SK-N-SH (cell line): ENCODE measurements around the gene ENDOV. TPM values are rescaled to one million over a fixed set of nuclear protein-coding genes. Genes with fewer than 3 reads are reported as not detected.

ENCODE experiments used
- CTCF ChIA-PET: fragments of 300-600, 350-600 bp; formaldehyde crosslinking; extraction: SDS; loops from one replicate; lab custom pipeline; 2021; lab: Yijun Ruan, JAX
- POLR2A ChIA-PET: fragments of 350-600 bp; sonication (Branson Sonifier 250); formaldehyde crosslinking; extraction: SDS; loops from one replicate; lab custom pipeline; 2020; ENCODE audit warnings: antibody characterized with exemption, inconsistent platforms; lab: Yijun Ruan, JAX
- DNase-seq: peaks from one replicate; pipeline ENCODE4 v3.0.0; 2012
- H2AFZ ChIP-seq: fragments of 200-600 bp; sonication (generic); 2 replicates; pipeline ENCODE4 v1.8.1; 2016; ENCODE audit warnings: antibody characterized with exemption, mild to moderate bottlenecking, low read depth
- H3F3A ChIP-seq: fragments of 200-600 bp; sonication (generic); replicated peaks from 2 replicates; pipeline ENCODE3; 2016; ENCODE audit warnings: antibody characterized with exemption, mild to moderate bottlenecking; ENCODE audit not compliant: insufficient read depth
- H3K27ac ChIP-seq, 2 experiments: fragments of 200-500 bp in 1 of 2; fragments of 200-600 bp in 1 of 2; sonication (Bioruptor generic) in 1 of 2; sonication (generic), shearing (Covaris generic) in 1 of 2; 2 replicates each; pipeline versions ENCODE4 v1.5.1 to v1.6.1; 2014 to 2016; ENCODE audit warnings: low read depth in 2 of 2, inconsistent platforms in 1 of 2, low read length in 1 of 2, mild to moderate bottlenecking in 1 of 2, mixed read lengths in 1 of 2
- H3K27me3 ChIP-seq: fragments of 200-600 bp; sonication (generic), shearing (Covaris generic); 2 replicates; pipeline ENCODE4 v1.6.1; 2016; ENCODE audit warnings: mixed run types; ENCODE audit not compliant: insufficient read depth
- H3K36me3 ChIP-seq, 2 experiments: fragments of 200-500 bp in 1 of 2; fragments of 200-600 bp in 1 of 2; sonication (Bioruptor generic) in 1 of 2; sonication (generic) in 1 of 2; replicated peaks in 1 of 2; 2 replicates each; pipeline versions ENCODE3 to v1.5.1; 2014 to 2016; ENCODE audit warnings: low read length in 1 of 2, mild to moderate bottlenecking in 1 of 2; ENCODE audit not compliant: insufficient read depth in 2 of 2, control insufficient read depth in 1 of 2
- H3K4me1 ChIP-seq, 2 experiments: fragments of 200-500 bp in 1 of 2; fragments of 200-600 bp in 1 of 2; sonication (Bioruptor generic) in 1 of 2; sonication (generic), shearing (Covaris generic) in 1 of 2; 2 replicates each; pipeline versions ENCODE4 v1.5.1 to v1.6.1; 2014 to 2016; ENCODE audit warnings: low read depth in 1 of 2, low read length in 1 of 2, mixed run types in 1 of 2; ENCODE audit not compliant: insufficient read depth in 2 of 2, control insufficient read depth in 1 of 2
- H3K4me2 ChIP-seq: fragments of 200-600 bp; sonication (generic), shearing (Covaris generic); 2 replicates; pipeline ENCODE4 v1.6.1; 2017; ENCODE audit warnings: mixed run types
- H3K4me3 ChIP-seq, 2 experiments: fragments of 200-500 bp in 1 of 2; fragments of 200-600 bp in 1 of 2; sonication (Bioruptor generic) in 1 of 2; sonication (generic), shearing (Covaris generic) in 1 of 2; 2 replicates each; pipeline versions ENCODE4 v1.5.1 to v1.8.1; 2014 to 2016; ENCODE audit warnings: low read depth in 2 of 2, inconsistent platforms in 1 of 2, low read length in 1 of 2, mild to moderate bottlenecking in 1 of 2, mixed read lengths in 1 of 2, moderate library complexity in 1 of 2
- H3K79me2 ChIP-seq: fragments of 200-600 bp; sonication (generic); 2 replicates; pipeline ENCODE4 v1.8.1; 2017; ENCODE audit warnings: mild to moderate bottlenecking; ENCODE audit not compliant: insufficient read depth
- H3K9ac ChIP-seq: fragments of 200-600 bp; sonication (generic); 2 replicates; pipeline ENCODE4 v1.6.1; 2017; ENCODE audit warnings: mixed run types
- H3K9me2 ChIP-seq: fragments of 200-600 bp; sonication (generic); 2 replicates; pipeline ENCODE4 v1.6.1; 2017; ENCODE audit warnings: mixed run types
- H3K9me3 ChIP-seq: fragments of 200-600 bp; sonication (generic); 2 replicates; pipeline ENCODE4 v1.6.1; 2017; ENCODE audit warnings: mixed run types, mild to moderate bottlenecking, moderate library complexity
- H4K20me1 ChIP-seq: fragments of 200-600 bp; sonication (generic); 2 replicates; pipeline ENCODE4 v1.6.1; 2017; ENCODE audit warnings: mild to moderate bottlenecking, mixed run types; ENCODE audit not compliant: insufficient read depth
- CHD2 ChIP-seq: fragments of 150-350 bp; IDR thresholded peaks from 2 replicates; pipeline ENCODE4 v1.6.1; 2018; ENCODE audit warnings: low read length; ENCODE audit not compliant: partially characterized antibody
- EZH2phosphoT487 ChIP-seq: fragments of 200-600 bp; sonication (generic); IDR thresholded peaks from 2 replicates; pipeline ENCODE4 v1.6.1; 2017; ENCODE audit warnings: low read depth, mixed run types, mild to moderate bottlenecking, antibody characterized with exemption, moderate library complexity, borderline replicate concordance
- FOSL2 ChIP-seq: IDR thresholded peaks from 2 replicates; pipeline ENCODE4 v1.4.0; 2012; ENCODE audit warnings: low read depth, mild to moderate bottlenecking, moderate library complexity, borderline replicate concordance
- FOXJ3 ChIP-seq: sonication (generic); formaldehyde crosslinking; IDR thresholded peaks from 2 replicates; pipeline ENCODE4 v1.5.1; 2020; ENCODE audit warnings: mild to moderate bottlenecking, missing genetic modification reagents
- NRF1 ChIP-seq: IDR thresholded peaks from 2 replicates; pipeline ENCODE4 v1.6.1; 2012; ENCODE audit warnings: low read depth, mild to moderate bottlenecking, low read length
- RCOR1 ChIP-seq: fragments of 150-350 bp; IDR thresholded peaks from 2 replicates; pipeline ENCODE4 v1.6.1; 2017; ENCODE audit warnings: antibody characterized with exemption, low read length
- SIN3A ChIP-seq: IDR thresholded peaks from 2 replicates; pipeline ENCODE4 v1.6.1; 2012; ENCODE audit warnings: low read depth, mild to moderate bottlenecking, low read length, moderate library complexity, borderline replicate concordance
- SMC3 ChIP-seq: IDR thresholded peaks from 2 replicates; pipeline ENCODE4 v1.6.1; 2012; ENCODE audit warnings: low read depth, low read length, improper control_type of control experiment
- TAF1 ChIP-seq: IDR thresholded peaks from 2 replicates; pipeline ENCODE4 v1.6.1; 2012; ENCODE audit warnings: low read depth, mild to moderate bottlenecking, low read length, moderate library complexity, borderline replicate concordance
- YY1 ChIP-seq: IDR thresholded peaks from 2 replicates; pipeline ENCODE4 v1.4.0; 2012; ENCODE audit warnings: low read depth, mild to moderate bottlenecking
- WGBS: methylation state at CpG from one replicate; pipeline ENCODE4 v1.1.6; 2017; ENCODE audit warnings: low lambda C conversion rate; 5-methylcytosine and 5-hydroxymethylcytosine counted together
- polyA plus RNA-seq, 3 experiments: library from polyadenylated mRNA; depleted of rRNA; stranded (reverse); fragments of >200 nt; gene quantifications; 2 replicates each; pipeline ENCODE4 v1.2.3, GENCODE V29; 2012
- TF ChIP-seq, protein P1 (sequence below): fragments of 150-350 bp; IDR thresholded peaks from 2 replicates; pipeline ENCODE4 v1.6.1; 2016; ENCODE audit warnings: mild to moderate bottlenecking, low read depth, low read length
- TF ChIP-seq, protein P2 (sequence below): IDR thresholded peaks from 2 replicates; pipeline ENCODE4 v1.6.1; 2012; ENCODE audit warnings: mild to moderate bottlenecking, low read depth, low read length, moderate library complexity
- TF ChIP-seq, protein P3 (sequence below): fragments of 200-600 bp; sonication (generic); IDR thresholded peaks from 2 replicates; pipeline ENCODE4 v1.6.1; 2017; ENCODE audit warnings: antibody characterized with exemption, mild to moderate bottlenecking, moderate library complexity
- TF ChIP-seq, protein P4 (sequence below): IDR thresholded peaks from 2 replicates; pipeline ENCODE4 v1.4.0; 2012; ENCODE audit warnings: low read depth, borderline replicate concordance
- TF ChIP-seq, protein P5 (sequence below): IDR thresholded peaks from 2 replicates; pipeline ENCODE4; 2012

ENDOV gene
- polyA plus RNA-seq, 1 of the 3 experiments (the other 2 are of a cell fraction) = 83.6 TPM

DNA sequence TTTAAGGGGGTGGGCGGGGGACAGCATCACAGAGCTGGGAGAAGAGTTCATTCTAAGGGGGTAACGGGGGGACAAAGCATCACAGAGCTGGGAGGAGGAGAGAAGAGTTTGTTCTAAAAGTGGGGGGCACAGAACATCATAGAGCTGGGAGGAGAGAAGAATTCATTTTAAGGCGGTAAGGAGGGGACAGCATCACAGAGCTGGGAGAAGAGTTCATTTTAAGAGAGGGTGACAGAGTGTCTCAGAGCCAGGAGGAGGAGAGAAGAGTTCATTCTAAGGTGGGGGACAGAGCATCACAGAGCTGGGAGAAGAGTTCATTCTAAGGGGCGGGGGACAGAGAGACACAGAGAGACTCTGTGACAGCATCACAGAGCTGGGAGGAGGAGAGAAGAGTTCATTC, 27.8 kb downstream of the ENDOV start:
- Histone ChIP-seq H2AFZ (no peak overlapping the region), H3K9me3 (no peaks in the 10 kb centered on the region), H3K27ac (no peak overlapping the region), H3K4me3 (no peak overlapping the region), H3K36me3 (no peaks in the 10 kb centered on the region), H3K4me1 (peaks cover 0 to 10% of the 10 kb centered on the region in 2 experiments; a peak in 1 of 4 replicates), H4K20me1 (peaks cover 17% of the 10 kb centered on the region), H3K4me2 (no peak overlapping the region), H3F3A (no peaks in the 10 kb centered on the region), H3K9me2 (no peaks in the 10 kb centered on the region), H3K9ac (no peak overlapping the region), H3K79me2 (no peaks in the 10 kb centered on the region), H3K27me3 (no peaks in the 10 kb centered on the region)
- POLR2A ChIA-PET = interaction anchor here (1.2 to 1.6 kb wide), 2 partner anchors 12 to 15 kb away, joined by 3 to 7 read pairs; no protein-coding TSS in a partner anchor
- TF ChIP-seq CHD2 (no peak), FOXJ3 (CRISPR knock-in tag) (no peak), FOSL2 (no peak), SMC3 (no peak), YY1 (no peak), EZH2phosphoT487 (no peak), NRF1 (no peak), SIN3A (no peak), RCOR1 (no peak), TAF1 (no peak)
- TF ChIP-seq, protein P1, sequence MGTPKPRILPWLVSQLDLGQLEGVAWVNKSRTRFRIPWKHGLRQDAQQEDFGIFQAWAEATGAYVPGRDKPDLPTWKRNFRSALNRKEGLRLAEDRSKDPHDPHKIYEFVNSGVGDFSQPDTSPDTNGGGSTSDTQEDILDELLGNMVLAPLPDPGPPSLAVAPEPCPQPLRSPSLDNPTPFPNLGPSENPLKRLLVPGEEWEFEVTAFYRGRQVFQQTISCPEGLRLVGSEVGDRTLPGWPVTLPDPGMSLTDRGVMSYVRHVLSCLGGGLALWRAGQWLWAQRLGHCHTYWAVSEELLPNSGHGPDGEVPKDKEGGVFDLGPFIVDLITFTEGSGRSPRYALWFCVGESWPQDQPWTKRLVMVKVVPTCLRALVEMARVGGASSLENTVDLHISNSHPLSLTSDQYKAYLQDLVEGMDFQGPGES = no peak
- TF ChIP-seq, protein P2, sequence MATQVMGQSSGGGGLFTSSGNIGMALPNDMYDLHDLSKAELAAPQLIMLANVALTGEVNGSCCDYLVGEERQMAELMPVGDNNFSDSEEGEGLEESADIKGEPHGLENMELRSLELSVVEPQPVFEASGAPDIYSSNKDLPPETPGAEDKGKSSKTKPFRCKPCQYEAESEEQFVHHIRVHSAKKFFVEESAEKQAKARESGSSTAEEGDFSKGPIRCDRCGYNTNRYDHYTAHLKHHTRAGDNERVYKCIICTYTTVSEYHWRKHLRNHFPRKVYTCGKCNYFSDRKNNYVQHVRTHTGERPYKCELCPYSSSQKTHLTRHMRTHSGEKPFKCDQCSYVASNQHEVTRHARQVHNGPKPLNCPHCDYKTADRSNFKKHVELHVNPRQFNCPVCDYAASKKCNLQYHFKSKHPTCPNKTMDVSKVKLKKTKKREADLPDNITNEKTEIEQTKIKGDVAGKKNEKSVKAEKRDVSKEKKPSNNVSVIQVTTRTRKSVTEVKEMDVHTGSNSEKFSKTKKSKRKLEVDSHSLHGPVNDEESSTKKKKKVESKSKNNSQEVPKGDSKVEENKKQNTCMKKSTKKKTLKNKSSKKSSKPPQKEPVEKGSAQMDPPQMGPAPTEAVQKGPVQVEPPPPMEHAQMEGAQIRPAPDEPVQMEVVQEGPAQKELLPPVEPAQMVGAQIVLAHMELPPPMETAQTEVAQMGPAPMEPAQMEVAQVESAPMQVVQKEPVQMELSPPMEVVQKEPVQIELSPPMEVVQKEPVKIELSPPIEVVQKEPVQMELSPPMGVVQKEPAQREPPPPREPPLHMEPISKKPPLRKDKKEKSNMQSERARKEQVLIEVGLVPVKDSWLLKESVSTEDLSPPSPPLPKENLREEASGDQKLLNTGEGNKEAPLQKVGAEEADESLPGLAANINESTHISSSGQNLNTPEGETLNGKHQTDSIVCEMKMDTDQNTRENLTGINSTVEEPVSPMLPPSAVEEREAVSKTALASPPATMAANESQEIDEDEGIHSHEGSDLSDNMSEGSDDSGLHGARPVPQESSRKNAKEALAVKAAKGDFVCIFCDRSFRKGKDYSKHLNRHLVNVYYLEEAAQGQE = no peak
- TF ChIP-seq, protein P3, sequence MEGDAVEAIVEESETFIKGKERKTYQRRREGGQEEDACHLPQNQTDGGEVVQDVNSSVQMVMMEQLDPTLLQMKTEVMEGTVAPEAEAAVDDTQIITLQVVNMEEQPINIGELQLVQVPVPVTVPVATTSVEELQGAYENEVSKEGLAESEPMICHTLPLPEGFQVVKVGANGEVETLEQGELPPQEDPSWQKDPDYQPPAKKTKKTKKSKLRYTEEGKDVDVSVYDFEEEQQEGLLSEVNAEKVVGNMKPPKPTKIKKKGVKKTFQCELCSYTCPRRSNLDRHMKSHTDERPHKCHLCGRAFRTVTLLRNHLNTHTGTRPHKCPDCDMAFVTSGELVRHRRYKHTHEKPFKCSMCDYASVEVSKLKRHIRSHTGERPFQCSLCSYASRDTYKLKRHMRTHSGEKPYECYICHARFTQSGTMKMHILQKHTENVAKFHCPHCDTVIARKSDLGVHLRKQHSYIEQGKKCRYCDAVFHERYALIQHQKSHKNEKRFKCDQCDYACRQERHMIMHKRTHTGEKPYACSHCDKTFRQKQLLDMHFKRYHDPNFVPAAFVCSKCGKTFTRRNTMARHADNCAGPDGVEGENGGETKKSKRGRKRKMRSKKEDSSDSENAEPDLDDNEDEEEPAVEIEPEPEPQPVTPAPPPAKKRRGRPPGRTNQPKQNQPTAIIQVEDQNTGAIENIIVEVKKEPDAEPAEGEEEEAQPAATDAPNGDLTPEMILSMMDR = no peak
- TF ChIP-seq, protein P4, sequence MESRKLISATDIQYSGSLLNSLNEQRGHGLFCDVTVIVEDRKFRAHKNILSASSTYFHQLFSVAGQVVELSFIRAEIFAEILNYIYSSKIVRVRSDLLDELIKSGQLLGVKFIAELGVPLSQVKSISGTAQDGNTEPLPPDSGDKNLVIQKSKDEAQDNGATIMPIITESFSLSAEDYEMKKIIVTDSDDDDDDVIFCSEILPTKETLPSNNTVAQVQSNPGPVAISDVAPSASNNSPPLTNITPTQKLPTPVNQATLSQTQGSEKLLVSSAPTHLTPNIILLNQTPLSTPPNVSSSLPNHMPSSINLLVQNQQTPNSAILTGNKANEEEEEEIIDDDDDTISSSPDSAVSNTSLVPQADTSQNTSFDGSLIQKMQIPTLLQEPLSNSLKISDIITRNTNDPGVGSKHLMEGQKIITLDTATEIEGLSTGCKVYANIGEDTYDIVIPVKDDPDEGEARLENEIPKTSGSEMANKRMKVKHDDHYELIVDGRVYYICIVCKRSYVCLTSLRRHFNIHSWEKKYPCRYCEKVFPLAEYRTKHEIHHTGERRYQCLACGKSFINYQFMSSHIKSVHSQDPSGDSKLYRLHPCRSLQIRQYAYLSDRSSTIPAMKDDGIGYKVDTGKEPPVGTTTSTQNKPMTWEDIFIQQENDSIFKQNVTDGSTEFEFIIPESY = no peak
- TF ChIP-seq, protein P5, sequence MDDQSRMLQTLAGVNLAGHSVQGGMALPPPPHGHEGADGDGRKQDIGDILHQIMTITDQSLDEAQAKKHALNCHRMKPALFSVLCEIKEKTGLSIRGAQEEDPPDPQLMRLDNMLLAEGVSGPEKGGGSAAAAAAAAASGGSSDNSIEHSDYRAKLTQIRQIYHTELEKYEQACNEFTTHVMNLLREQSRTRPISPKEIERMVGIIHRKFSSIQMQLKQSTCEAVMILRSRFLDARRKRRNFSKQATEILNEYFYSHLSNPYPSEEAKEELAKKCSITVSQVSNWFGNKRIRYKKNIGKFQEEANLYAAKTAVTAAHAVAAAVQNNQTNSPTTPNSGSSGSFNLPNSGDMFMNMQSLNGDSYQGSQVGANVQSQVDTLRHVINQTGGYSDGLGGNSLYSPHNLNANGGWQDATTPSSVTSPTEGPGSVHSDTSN = no peak
- no peak for DNase-seq
- 45% methylated on average over 4 of the region's 4 CpGs for WGBS
- CTCF ChIA-PET = interaction anchor here (0.7 to 1.5 kb wide), 7 partner anchors 10 to 528 kb away, joined by 3 to 6 read pairs (median 3); no protein-coding TSS in a partner anchor
